HUES6 (cell line): ENCODE data around the gene GRM8.

Source experiments
- H3K27ac ChIP-seq: 2 replicates; pipeline ENCODE4 v1.7.0; 2013; ENCODE audit warnings: low read depth, mild to moderate bottlenecking, low read length, inconsistent platforms
- H3K27me3 ChIP-seq: 2 replicates; pipeline ENCODE4 v1.6.1; 2013; ENCODE audit warnings: low read length; ENCODE audit not compliant: control insufficient read depth, insufficient read depth
- H3K36me3 ChIP-seq: 2 replicates; pipeline ENCODE4 v1.6.1; 2013; ENCODE audit warnings: low read length; ENCODE audit not compliant: control insufficient read depth, insufficient read depth
- H3K4me1 ChIP-seq: 2 replicates; pipeline ENCODE4 v1.6.1; 2013; ENCODE audit warnings: low read length; ENCODE audit not compliant: control insufficient read depth, insufficient read depth
- H3K4me3 ChIP-seq: 2 replicates; pipeline ENCODE4 v1.5.1; 2013; ENCODE audit warnings: low read depth, low read length
- H3K9ac ChIP-seq: one replicate; pipeline ENCODE4 v1.6.1; 2013; ENCODE audit warnings: mild to moderate bottlenecking, low read length
- H3K9me3 ChIP-seq: 2 replicates; pipeline ENCODE4 v1.6.1; 2013; ENCODE audit warnings: low read depth, low read length; ENCODE audit not compliant: control insufficient read depth, insufficient read depth

Gene GRM8

DNA sequence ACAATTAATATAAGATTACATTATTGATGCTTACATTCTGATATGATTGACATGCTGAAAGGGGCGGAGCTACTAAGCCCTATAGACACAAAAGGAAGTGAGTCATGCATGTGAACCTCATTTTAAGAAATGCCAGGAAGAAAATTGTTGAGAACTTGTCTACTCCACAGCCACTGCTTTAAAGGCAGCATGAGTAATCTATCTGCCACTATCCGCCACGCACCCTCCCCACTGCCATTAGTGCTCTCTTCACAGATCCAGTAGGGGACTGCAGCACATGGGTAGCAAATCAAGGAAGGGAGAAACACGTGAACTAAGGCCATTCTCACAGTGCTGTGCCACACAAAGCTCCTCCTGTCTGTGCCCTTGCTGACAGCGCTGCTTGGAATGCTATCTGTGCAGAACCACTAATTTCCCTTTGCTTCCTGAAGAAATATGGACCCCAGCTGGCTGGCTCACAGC is 524.8 kb downstream of the GRM8 start:
- Histone ChIP-seq H3K4me3 (no peak overlapping the region), H3K4me1 (peaks cover 8% of the 10 kb centered on the region), H3K27me3 (no peaks in the 10 kb centered on the region), H3K9ac (no peak overlapping the region), H3K9me3 (peaks cover 10% of the 10 kb centered on the region; the same call in 1 of the 2 replicates), H3K27ac (no peak overlapping the region), H3K36me3 (no peaks in the 10 kb centered on the region)

DNA sequence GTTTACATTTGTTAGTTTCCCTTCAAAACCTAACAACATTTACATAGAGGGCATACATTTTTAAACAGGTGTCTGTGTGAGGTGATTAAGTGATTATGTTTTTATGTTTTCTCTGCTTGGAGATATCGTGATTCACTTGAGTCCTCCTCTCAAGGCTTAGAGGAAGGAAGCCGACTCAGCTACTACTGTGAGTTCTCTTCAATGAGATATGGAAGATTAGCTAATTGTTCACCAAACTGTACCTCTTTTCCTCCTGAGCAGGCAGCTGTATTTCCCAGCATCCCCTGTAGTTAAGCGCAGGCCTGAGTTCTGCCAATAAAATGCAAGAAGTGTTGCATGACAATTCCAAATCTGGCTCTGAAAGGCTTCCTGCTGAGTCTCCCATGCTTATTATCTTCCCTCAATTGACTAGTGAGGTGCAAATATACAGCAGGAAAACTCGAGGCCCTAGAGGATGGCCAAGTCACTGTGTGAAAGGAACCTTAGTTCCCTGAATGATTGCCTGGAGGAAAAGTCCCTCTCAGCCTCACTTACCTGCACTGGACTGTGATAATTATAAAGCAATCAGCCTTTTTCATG is 528.7 kb downstream of the GRM8 start:
- no peak overlapping the region for H3K9ac ChIP-seq
- no peak overlapping the region for H3K27ac ChIP-seq
- no peaks in the 10 kb centered on the region for H3K36me3 ChIP-seq
- H3K4me1 ChIP-seq, result peaks cover 8% of the 10 kb centered on the region
- peaks cover 10% of the 10 kb centered on the region; the same call in 1 of the 2 replicates for H3K9me3 ChIP-seq
- no peak overlapping the region for H3K4me3 ChIP-seq
- H3K27me3 ChIP-seq, result no peaks in the 10 kb centered on the region

DNA sequence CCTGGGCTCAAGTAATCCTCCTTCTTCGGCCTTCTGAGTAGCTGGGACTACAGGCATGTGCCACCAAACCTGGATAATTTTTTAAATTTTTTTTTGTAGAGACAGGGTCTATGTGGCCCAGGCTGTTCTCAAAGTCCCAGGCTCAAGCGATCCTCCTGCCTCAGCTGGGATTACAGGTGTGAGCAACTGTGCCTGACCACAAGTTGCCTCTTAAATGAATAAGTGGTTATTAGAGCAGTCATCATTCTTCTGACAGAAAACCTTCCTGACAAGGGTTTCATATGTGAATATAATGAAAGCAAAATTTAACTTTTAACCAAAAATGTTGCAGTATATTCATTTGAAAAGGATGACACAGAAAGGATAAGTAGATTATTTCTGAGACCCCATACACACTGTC is 532.5 kb downstream of the GRM8 start:
- Histone ChIP-seq H3K27me3 (no peaks in the 10 kb centered on the region), H3K27ac (no peak overlapping the region), H3K4me1 (peaks cover 8% of the 10 kb centered on the region), H3K9me3 (peaks cover 5% of the 10 kb centered on the region; the same call in 1 of the 2 replicates), H3K4me3 (no peak overlapping the region), H3K9ac (no peak overlapping the region), H3K36me3 (no peaks in the 10 kb centered on the region)

DNA sequence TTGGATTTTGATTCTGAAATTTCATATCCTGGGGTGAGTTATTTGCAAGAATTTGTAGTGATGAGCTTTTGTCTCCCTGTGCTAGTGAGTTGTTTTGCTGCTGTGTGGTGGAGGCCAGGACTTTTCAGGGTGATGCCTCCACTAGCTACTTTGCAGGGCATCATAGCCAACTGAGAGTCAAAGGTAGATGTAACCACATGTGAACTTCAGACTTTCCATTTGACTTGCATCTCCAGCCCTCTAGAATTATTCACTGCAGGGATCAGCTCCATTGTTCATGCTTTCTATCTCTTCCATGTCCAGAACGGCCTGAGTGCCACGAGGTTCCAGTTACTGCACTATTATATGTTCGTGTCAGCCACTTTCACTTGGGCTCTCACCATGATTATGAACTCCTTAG is 534.3 kb downstream of the GRM8 start:
- no peaks in the 10 kb centered on the region for H3K9me3 ChIP-seq
- H3K36me3 ChIP-seq, result no peaks in the 10 kb centered on the region
- no peak overlapping the region for H3K4me3 ChIP-seq
- H3K4me1 ChIP-seq, result no peaks in the 10 kb centered on the region; the same call in 1 of the 2 replicates
- H3K27me3 ChIP-seq, result no peaks in the 10 kb centered on the region
- no peak overlapping the region for H3K9ac ChIP-seq
- H3K27ac ChIP-seq, result no peak overlapping the region

DNA sequence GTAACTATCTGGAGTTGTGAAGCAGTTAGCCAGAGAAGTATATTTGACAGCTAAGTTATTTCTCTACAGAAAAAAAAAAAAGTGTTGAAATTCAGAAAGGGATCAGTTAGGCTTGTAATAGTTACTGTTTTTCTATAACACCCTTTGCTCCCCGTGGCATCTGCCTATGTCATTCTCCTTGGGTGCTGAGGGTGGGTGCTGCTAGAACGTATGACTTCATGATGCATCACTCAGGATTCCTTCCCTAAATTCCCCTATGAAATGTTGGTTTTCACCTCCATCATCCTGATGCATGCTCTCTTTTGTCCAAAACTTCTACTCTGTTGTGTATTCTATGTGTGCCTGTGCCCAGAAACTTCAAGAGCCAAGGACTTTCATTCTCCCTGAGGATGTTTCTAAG is 536.4 kb downstream of the GRM8 start:
- no peak overlapping the region for H3K4me3 ChIP-seq
- H3K27ac ChIP-seq, result no peak overlapping the region
- no peaks in the 10 kb centered on the region for H3K27me3 ChIP-seq
- H3K36me3 ChIP-seq, result no peaks in the 10 kb centered on the region
- H3K4me1 ChIP-seq, result no peaks in the 10 kb centered on the region
- no peak overlapping the region for H3K9ac ChIP-seq
- H3K9me3 ChIP-seq, result peaks cover under 1% of the 10 kb centered on the region; the same call in 1 of the 2 replicates

DNA sequence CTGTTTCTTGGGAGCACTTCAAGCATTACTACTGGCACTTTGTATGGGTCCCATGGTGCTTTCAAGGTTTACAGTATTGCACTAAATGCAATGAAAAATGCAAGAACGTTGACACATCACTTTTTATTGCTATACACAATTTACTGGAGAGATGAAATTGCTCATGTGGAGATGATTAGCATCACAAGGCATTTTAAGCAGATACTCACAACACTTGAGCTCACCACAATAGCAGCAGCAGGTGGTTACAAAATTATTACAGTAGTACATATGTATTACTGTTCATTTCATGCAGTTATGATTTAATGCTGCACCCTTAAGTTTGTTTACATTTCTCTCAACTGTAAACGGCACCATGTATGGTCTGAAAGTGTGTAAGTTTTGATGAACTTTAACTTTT is 537.7 kb downstream of the GRM8 start:
- H3K27me3 ChIP-seq, result no peaks in the 10 kb centered on the region
- no peak overlapping the region for H3K9ac ChIP-seq
- H3K4me1 ChIP-seq, result no peaks in the 10 kb centered on the region
- no peak overlapping the region for H3K4me3 ChIP-seq
- H3K27ac ChIP-seq, result no peak overlapping the region
- peaks cover 3% of the 10 kb centered on the region; the same call in 1 of the 2 replicates for H3K9me3 ChIP-seq
- no peaks in the 10 kb centered on the region for H3K36me3 ChIP-seq

DNA sequence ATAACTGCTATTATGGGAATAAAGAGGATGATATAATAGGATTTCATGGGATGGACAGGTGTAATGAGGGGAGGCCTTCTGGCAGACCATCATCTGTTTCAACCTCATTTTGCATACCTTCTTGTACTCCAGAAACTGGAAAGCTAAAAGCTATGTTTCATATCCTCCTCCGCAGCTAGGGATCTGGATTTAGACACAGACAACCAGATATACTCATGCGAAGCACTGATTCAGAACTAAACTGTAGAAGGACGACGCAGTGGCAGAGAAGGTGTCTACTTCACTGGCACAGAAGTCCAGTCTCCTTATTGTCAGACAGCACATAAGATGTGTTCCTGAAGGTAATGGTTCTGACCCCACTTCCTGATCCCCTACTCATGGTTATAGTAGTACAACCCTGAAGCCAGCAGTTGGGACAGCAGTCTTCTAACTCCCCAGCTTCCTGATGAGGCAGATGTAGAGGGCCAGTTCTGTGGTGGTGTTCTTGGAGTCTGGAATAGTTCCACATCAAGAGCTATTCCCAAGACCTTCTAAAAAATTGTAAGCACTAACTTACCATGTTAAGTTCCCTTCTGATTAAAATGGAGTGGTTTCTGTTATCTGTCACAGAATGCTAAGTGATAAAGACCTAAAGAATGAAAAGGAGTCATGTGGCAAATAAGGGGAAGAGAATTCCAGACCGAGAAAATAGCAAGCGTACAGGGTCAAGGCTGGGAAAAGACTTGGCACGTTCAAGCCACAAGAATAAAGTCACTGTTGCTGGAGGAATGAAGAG is 550.3 kb downstream of the GRM8 start:
- no peaks in the 10 kb centered on the region for H3K36me3 ChIP-seq
- H3K27ac ChIP-seq, result no peak overlapping the region
- H3K4me3 ChIP-seq, result no peak overlapping the region

DNA sequence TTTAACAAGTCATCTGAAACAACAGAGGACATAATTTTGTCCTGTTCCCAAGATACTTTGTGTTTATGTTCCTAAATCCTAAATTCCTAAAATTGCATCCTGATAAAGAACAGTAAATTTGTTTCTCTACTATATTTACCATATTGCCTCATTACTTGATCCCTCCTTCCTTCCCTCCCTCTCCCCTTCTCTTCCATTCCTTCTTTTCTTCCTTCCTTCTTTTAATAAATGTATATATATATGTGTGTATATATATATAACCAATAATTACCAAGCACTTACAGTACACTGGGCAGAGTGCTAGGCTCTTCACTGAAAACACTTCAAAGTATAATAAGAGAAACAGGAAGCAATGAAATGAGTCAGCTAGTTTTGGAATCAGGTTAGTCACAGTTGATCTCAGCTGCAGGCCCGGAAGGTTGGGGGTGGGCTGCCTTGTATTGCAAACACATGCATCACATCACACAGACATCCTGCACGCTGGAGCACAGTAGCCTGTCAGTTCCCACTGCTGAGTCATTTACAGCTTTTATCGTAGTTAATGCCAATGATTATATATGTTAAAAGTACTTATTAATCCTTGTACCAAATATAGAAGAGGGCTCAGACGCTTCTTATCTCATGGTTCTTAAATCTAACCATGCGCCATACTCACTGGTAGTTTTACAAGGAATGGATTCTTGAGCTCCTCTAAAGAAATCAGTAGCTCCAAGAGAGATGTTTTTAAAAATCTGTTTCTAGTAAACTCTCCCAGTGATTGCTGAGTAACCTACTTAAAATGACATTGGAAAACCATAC is 551.7 kb downstream of the GRM8 start:
- H3K4me1 ChIP-seq, result peaks cover 25% of the 10 kb centered on the region
- no peaks in the 10 kb centered on the region for H3K27me3 ChIP-seq
- peaks cover 7% of the 10 kb centered on the region; the same call in 1 of the 2 replicates for H3K9me3 ChIP-seq
- no peaks in the 10 kb centered on the region for H3K36me3 ChIP-seq
- H3K27ac ChIP-seq, result peak overlapping the region; percentile 83
- H3K9ac ChIP-seq, result peak overlapping the region; percentile 50
- no peak overlapping the region for H3K4me3 ChIP-seq

More for the DNA sequence above, 550.3 kb downstream of the GRM8 start:
- H3K9ac ChIP-seq, result no peak overlapping the region
- H3K27me3 ChIP-seq, result no peaks in the 10 kb centered on the region
- H3K4me1 ChIP-seq, result peaks cover 25% of the 10 kb centered on the region
- peaks cover 7% of the 10 kb centered on the region; the same call in 1 of the 2 replicates for H3K9me3 ChIP-seq

DNA sequence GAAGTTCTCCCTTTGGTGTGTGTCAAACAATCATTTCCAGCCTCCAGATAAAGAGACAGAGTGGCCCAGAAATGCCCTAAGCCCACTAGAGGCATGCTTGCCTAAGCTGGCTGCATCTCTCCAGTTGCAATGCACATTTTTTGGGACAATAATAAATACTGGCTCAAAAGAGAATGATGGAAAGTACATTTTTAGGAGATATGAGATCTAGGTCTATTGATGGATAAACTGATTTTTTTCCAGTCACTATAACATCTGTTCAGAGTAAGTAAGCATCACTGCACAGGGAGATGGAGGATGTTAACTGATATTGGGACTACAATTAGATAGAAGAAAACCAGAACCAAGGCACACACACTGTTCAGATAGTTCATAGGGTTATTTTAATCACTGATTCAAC is 553.0 kb downstream of the GRM8 start:
- H3K27me3 ChIP-seq, result no peaks in the 10 kb centered on the region
- no peak overlapping the region for H3K4me3 ChIP-seq
- H3K9ac ChIP-seq, result no peak overlapping the region

DNA sequence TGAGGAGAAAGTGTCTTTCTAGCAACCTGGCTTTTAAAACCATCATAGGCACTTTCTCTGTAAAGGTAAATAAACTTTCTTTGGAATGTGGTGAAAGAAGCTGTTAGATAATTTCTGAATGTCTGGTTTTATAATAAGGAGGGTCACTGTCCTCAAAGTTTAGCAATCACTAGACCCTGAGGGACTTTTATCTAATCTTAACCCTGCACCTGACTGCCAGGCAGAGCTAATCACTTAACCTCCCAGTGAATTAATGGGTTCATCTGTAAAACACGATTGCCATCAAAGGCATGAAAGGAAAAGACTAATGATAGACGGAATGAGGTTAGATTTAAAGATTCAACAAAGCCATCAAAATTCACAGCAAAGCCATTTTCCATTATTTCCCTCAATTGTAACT is 553.8 kb downstream of the GRM8 start:
- no peaks in the 10 kb centered on the region for H3K36me3 ChIP-seq
- no peak overlapping the region for H3K9ac ChIP-seq
- H3K27ac ChIP-seq, result no peak overlapping the region
- H3K9me3 ChIP-seq, result 0 out of 2 replicates have a peak, but pooled peaks cover 4% of the 10 kb centered on the region
- peaks cover 25% of the 10 kb centered on the region for H3K4me1 ChIP-seq
- no peaks in the 10 kb centered on the region for H3K27me3 ChIP-seq
- no peak overlapping the region for H3K4me3 ChIP-seq

More for the DNA sequence above, 553.0 kb downstream of the GRM8 start:
- Histone ChIP-seq H3K36me3 (no peaks in the 10 kb centered on the region), H3K9me3 (0 out of 2 replicates have a peak, but pooled peaks cover 4% of the 10 kb centered on the region), H3K27ac (no peak overlapping the region), H3K4me1 (peaks cover 25% of the 10 kb centered on the region)
